ENCODE measurements around the gene CPA1.
A peak's percentile ranks its signal among the peaks of the same experiment; 100 is the strongest.

The CPA1 gene

GRCh38 chr7:130352194-130353074, 27.9 kb upstream of the CPA1 start:
- Histone ChIP-seq H3K79me1 (ENCODE audit: low read depth, low read length) (no peaks in the 10 kb centered on the region), H3K23ac (ENCODE audit: low read depth, low read length, poor library complexity) (no peak overlapping the region), H2AK5ac (ENCODE audit: low read depth, low read length) (no peak overlapping the region), H2AFZ (ENCODE audit: low read length) (peak overlapping the region; percentile 60), H3K18ac (ENCODE audit: low read length) (peak overlapping the region; percentile 77), H4K8ac (ENCODE audit: low read depth, low read length) (no peak overlapping the region), H3K4ac (ENCODE audit: low read length) (no peak overlapping the region), H3K27me3 (ENCODE audit: control insufficient read depth in 3 of 3, insufficient read depth in 3 of 3, low read depth in 1 of 3, low read length in 3 of 3) (no peaks in the 10 kb centered on the region), H3K4me2 (ENCODE audit: insufficient read depth, low read length, poor library complexity, severe bottlenecking) (peak overlapping the region; percentile 27), H3K9me3 (replicated peaks in 1 of 2; ENCODE audit: control insufficient read depth in 2 of 2, insufficient read depth in 1 of 2, low read depth in 1 of 2, low read length in 2 of 2) (no peaks in the 10 kb centered on the region), H3K4me3 (ENCODE audit: low read length in 2 of 2) (peak overlapping the region in 1 of 2 donors; percentile 47), H3K14ac (ENCODE audit: low read length) (no peak overlapping the region), H3K4me1 (ENCODE audit: control insufficient read depth in 2 of 2, insufficient read depth in 1 of 2, low read depth in 1 of 2, low read length in 2 of 2) (peaks cover 43 to 45% of the 10 kb centered on the region in 2 donors), H2BK120ac (ENCODE audit: low read depth, low read length) (no peak overlapping the region), H2BK15ac (ENCODE audit: low read length) (peak overlapping the region; percentile 51), H2BK12ac (ENCODE audit: low read length) (no peak overlapping the region), H4K91ac (ENCODE audit: low read depth, low read length, poor library complexity) (no peak overlapping the region), H3K36me3 (replicated peaks in 1 of 2; ENCODE audit: control insufficient read depth in 2 of 2, insufficient read depth in 2 of 2, low read length in 2 of 2) (no peaks in the 10 kb centered on the region), H3K27ac (replicated peaks; ENCODE audit: low read length) (peak overlapping the region; percentile 65), H3K9ac (ENCODE audit: low read depth, low read length, poor library complexity) (no peak overlapping the region), H2BK5ac (ENCODE audit: low read length) (no peak overlapping the region)
- DNase-seq (ENCODE audit: low spot score) = no peak
- no CpG with 5 or more reads among the region's 20 CpGs for WGBS, 2 donors (ENCODE audit: extremely low coverage in 2 of 2, insufficient read length in 2 of 2, insufficient replicate concordance in 1 of 2)

DNA sequence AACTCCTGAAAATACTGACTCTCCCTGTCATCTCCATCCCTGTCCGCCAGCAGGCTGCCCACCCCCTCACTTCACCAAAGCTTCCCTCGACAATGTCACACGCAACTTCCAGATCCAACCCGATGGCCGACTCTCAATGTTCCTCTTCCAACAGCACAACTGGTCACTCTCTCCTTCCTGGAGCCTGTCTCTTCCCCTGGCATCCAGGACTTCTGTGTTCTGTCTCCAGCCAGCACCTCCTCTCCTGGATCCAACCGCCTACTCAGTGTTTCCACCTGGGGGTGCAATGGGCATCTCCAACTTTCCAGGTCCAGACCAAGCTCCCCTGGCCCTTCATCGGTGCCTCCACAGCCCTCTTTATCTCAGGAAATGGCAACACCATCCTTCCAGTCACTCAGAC, 27.1 kb upstream of the CPA1 start:
- Histone ChIP-seq H2BK5ac (ENCODE audit: low read length) (no peak overlapping the region), H2BK15ac (ENCODE audit: low read length) (peak overlapping the region; percentile 53), H3K79me1 (ENCODE audit: low read depth, low read length) (no peaks in the 10 kb centered on the region), H3K18ac (ENCODE audit: low read length) (peak overlapping the region; percentile 88), H2AK5ac (ENCODE audit: low read depth, low read length) (peak overlapping the region; percentile 16), H3K4me1 (ENCODE audit: control insufficient read depth in 2 of 2, insufficient read depth in 1 of 2, low read depth in 1 of 2, low read length in 2 of 2) (peaks cover 43 to 45% of the 10 kb centered on the region in 2 donors), H3K4me2 (ENCODE audit: insufficient read depth, low read length, poor library complexity, severe bottlenecking) (no peak overlapping the region), H2BK120ac (ENCODE audit: low read depth, low read length) (no peak overlapping the region), H3K14ac (ENCODE audit: low read length) (no peak overlapping the region), H3K36me3 (replicated peaks in 1 of 2; ENCODE audit: control insufficient read depth in 2 of 2, insufficient read depth in 2 of 2, low read length in 2 of 2) (no peaks in the 10 kb centered on the region), H4K91ac (ENCODE audit: low read depth, low read length, poor library complexity) (peak overlapping the region; percentile 56), H3K9me3 (replicated peaks in 1 of 2; ENCODE audit: control insufficient read depth in 2 of 2, insufficient read depth in 1 of 2, low read depth in 1 of 2, low read length in 2 of 2) (no peaks in the 10 kb centered on the region), H2BK12ac (ENCODE audit: low read length) (peak overlapping the region; percentile 87), H3K4ac (ENCODE audit: low read length) (no peak overlapping the region), H3K27ac (replicated peaks; ENCODE audit: low read length) (peak overlapping the region; percentile 2), H4K8ac (ENCODE audit: low read depth, low read length) (no peak overlapping the region), H3K4me3 (ENCODE audit: low read length in 2 of 2) (no peak overlapping the region), H2AFZ (ENCODE audit: low read length) (peak overlapping the region; percentile 45), H3K27me3 (ENCODE audit: control insufficient read depth in 3 of 3, insufficient read depth in 3 of 3, low read depth in 1 of 3, low read length in 3 of 3) (no peaks in the 10 kb centered on the region), H3K9ac (ENCODE audit: low read depth, low read length, poor library complexity) (no peak overlapping the region), H3K23ac (ENCODE audit: low read depth, low read length, poor library complexity) (no peak overlapping the region)
- no CpG with 5 or more reads among the region's 7 CpGs for WGBS, 2 donors (ENCODE audit: extremely low coverage in 2 of 2, insufficient read length in 2 of 2, insufficient replicate concordance in 1 of 2)
- DNase-seq (ENCODE audit: low spot score) = no peak

DNA sequence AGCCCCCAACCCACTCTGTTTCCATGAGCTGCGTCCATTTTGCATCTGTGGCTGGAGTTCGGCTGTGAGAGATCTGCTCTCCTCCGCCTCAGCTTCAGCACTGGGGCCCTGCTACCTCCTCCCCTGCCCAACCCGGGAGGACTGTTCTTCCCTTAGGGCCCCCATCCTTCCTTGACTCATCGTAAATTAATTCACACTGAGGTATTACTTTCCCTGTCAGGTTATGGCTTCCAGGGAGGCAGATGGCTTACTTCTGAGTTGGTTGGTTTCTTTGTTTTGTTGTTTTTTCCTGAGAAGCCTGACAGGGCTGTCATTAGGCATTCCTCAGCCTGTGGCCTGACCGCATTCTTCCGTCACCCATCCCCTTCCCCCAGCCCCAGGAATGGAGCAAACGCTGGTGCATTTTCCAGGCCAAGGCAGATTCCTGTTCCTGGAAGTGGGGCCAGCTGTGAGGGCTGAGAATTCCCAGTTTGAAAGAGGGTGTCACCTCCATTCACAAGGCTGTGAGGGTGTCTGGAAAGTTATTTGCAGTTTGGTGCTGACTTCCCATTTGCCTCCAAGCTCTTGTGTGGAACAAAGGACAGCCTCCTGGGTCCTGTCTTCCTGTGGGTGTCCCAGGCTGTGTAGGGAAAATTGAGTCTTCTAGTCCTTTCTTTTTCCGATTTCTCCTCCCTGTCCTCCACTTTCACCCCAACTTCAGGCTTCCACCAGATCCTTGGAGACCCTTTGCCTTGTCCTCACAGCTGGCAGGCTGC, 24.0 kb upstream of the CPA1 start:
- H2BK120ac ChIP-seq (ENCODE audit: low read depth, low read length) = peak overlapping the region; percentile 10
- H3K27me3 ChIP-seq (ENCODE audit: control insufficient read depth in 3 of 3, insufficient read depth in 3 of 3, low read depth in 1 of 3, low read length in 3 of 3) = no peaks in the 10 kb centered on the region
- peaks cover 5 to 15% of the 10 kb centered on the region in 2 donors for H3K9me3 ChIP-seq (replicated peaks in 1 of 2; ENCODE audit: control insufficient read depth in 2 of 2, insufficient read depth in 1 of 2, low read depth in 1 of 2, low read length in 2 of 2)
- H2AK5ac ChIP-seq (ENCODE audit: low read depth, low read length) = peak overlapping the region; percentile 23
- H3K4me3 ChIP-seq (ENCODE audit: low read length in 2 of 2) = no peak overlapping the region
- no peak overlapping the region for H3K4me2 ChIP-seq (ENCODE audit: insufficient read depth, low read length, poor library complexity, severe bottlenecking)
- no CpG with 5 or more reads among the region's 9 CpGs for WGBS, 2 donors (ENCODE audit: extremely low coverage in 2 of 2, insufficient read length in 2 of 2, insufficient replicate concordance in 1 of 2)
- H3K79me1 ChIP-seq (ENCODE audit: low read depth, low read length) = no peaks in the 10 kb centered on the region
- peak; percentile 62 for DNase-seq (ENCODE audit: low spot score)
- no peak overlapping the region for H3K23ac ChIP-seq (ENCODE audit: low read depth, low read length, poor library complexity)
- H4K8ac ChIP-seq (ENCODE audit: low read depth, low read length) = peak overlapping the region; percentile 68
- H3K4ac ChIP-seq (ENCODE audit: low read length) = no peak overlapping the region
- peaks cover 29% of the 10 kb centered on the region in 2 donors for H3K4me1 ChIP-seq (ENCODE audit: control insufficient read depth in 2 of 2, insufficient read depth in 1 of 2, low read depth in 1 of 2, low read length in 2 of 2)
- H2BK5ac ChIP-seq (ENCODE audit: low read length) = peak overlapping the region; percentile 30
- peak overlapping the region; percentile 13 for H2BK15ac ChIP-seq (ENCODE audit: low read length)
- H3K27ac ChIP-seq (replicated peaks; ENCODE audit: low read length) = peak overlapping the region; percentile 90
- H3K14ac ChIP-seq (ENCODE audit: low read length) = no peak overlapping the region
- H3K18ac ChIP-seq (ENCODE audit: low read length) = peak overlapping the region; percentile 89
- H3K9ac ChIP-seq (ENCODE audit: low read depth, low read length, poor library complexity) = no peak overlapping the region
- H3K36me3 ChIP-seq (replicated peaks in 1 of 2; ENCODE audit: control insufficient read depth in 2 of 2, insufficient read depth in 2 of 2, low read length in 2 of 2) = no peaks in the 10 kb centered on the region
- peak overlapping the region; percentile 66 for H4K91ac ChIP-seq (ENCODE audit: low read depth, low read length, poor library complexity)
- H2AFZ ChIP-seq (ENCODE audit: low read length) = peak overlapping the region; percentile 89
- H2BK12ac ChIP-seq (ENCODE audit: low read length) = peak overlapping the region; percentile 79
